NCI-H187 (cell line): ENCODE data around the gene ZNF547.
A peak's percentile ranks its signal among the peaks of the same experiment; 100 is the strongest.
"Not testable (repeated sequence)": the region's sequence is repeated elsewhere in the genome, so short reads cannot be mapped to it uniquely, and the experiment has no call there.

Experiments used
- DNase-seq, 2 experiments: peaks; one replicate each; lab custom pipeline; 2025; lab: John Stamatoyannopoulos, UW

ZNF547 gene

DNA sequence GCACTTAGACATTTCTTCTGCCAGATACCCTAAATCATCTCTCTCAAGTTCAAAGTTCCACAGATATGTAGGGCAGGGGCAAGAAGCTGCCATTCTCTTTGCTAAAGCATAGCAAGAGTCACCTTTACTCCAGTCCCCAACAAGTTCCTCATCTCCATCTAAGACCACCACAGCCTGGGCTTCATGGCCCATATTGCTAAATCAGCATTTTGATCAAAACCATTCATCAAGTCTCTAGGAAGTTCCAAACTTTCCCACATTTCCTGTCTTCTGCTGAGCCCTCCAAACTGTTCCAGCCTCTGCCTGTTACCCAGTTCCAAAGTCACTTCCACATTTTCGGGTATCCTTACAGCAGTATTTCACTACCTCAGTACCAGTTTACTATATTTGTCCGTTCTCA lies 11.3 kb downstream of the ZNF547 start:
- not testable (repeated sequence) for DNase-seq

DNA sequence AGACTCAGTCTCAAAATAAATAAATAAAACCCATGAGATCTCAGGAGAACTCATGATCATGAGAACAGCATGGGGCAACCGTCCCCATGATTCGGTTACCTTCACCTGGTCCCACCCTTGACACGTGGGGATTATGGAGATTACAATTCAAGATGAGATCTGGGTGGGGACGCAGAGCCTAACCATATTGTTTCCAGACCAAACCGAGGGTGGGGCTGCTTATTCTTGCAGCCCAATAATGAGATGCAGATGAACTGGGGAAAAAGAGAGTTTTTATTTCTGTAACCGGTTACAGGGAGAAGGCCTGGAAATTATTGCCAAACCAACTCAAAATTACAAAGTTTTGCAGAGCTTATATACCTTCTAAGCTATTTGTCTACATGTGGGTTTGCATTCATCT lies 12.8 kb downstream of the ZNF547 start:
- DNase-seq, result no peak

DNA sequence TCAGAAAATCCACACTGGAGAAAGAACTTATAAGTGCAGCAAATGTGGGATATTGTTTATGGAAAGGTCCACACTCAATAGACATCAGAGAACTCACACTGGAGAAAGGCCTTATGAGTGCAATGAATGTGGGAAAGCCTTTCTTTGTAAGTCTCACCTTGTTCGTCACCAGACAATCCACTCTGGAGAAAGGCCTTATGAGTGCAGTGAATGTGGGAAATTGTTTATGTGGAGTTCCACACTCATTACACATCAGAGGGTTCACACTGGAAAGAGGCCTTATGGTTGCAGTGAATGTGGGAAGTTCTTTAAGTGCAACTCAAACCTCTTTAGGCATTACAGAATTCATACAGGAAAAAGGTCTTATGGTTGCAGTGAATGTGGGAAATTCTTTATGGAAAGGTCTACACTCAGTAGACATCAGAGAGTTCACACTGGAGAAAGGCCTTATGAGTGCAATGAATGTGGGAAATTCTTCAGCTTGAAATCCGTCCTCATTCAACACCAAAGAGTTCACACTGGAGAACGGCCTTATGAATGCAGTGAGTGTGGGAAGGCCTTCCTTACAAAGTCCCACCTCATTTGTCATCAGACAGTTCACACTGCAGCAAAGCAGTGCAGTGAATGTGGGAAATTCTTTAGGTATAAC lies 14.3 kb downstream of the ZNF547 start:
- no peak for DNase-seq

DNA sequence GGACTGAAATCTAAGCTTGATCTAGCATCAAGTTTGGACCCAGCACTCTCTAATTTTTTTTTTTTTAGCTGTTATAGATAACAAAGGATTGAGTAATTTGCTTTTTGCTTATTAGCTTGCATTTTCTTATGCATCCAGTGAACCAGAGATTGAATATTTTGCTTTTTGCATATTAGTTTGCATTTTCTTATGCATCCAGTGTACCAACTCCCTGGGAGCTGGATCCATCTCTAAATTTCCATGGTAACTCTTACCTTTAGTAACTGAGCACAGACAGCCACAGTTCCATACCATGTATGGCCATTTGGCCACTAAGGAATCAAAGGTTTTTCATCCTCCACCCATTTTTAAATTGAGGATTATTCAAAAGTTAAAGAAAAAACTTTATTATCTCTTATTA lies 17.6 kb downstream of the ZNF547 start:
- no peak for DNase-seq

GRCh38 chr19:57382806-57383488 lies 19.6 kb downstream of the ZNF547 start:
- DNase-seq, result no peak

DNA sequence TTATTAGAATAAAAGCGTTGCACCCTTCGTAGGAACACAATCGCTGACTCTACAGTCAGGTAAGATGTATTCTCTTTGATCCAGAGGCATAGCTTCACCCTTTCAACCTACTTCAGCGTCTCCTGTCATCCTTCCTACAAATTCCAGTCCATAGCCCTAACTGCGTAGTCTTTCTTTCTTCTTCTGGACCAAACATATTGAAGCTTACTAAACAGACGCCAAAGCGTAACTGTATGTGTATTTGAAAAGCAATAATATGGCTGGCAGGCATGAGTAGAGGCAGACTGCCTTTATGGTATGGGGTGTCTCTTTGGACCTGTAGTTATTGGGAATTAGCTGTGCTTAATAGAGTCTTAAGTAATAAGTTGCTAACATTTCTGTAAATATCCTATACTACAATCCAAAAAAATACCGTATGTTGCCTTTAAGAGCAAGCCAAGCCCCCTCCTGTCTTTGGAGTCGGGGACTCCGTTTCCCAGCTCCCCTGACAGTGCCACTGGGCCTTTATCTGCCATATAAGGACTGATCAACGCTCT lies 25.9 kb downstream of the ZNF547 start:
- DNase-seq, result no peak

DNA sequence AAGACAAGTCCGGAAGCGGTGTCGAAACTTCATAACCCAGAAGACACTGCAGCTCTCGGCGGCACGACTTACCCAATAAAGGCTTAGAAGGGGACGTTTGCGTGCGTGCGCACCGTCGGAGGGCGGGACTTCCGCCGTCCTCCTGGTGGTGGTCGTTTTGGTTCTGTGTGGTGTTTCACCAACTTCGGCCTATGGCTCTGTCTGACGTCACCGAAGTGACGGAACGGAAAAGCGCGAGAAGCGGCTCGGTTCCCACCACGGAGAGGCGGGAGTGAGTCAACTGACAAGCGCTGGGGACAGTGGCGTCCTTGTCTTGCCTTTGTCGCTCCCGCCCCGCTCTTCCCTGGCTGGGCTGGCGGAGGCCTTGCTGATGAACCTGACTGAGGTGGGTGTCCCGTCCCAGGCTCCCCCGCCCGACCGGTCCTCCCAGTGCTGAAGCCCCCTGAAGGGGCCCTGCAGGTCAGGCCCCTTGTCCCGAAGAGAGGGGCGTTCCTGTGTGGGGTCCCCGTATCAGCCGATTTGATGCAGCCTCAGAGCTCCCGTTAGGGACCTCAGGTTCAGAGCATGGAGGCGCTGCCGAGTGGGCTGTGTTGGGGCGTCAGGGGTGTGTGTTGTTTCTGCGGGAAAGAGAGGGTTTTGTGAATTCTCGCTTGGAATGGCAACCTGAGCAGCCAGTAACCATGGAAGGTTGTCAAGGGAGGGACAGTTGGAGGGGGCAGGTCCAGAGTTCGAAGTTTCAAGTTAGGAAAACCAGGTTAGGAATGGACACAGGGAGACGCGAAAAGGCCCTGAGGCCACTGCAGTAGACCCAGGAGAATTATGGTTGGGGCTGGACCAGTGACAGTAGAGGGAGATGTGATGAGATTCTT lies 26.6 kb downstream of the ZNF547 start, which contains the start of gene ZNF548:
Gene ZNF548 (plus strand): TSS at position 125 of the 869 bp plus-strand sequence. CDS start 246 bp downstream, at position 371.
- peak; percentile 92 for DNase-seq

GRCh38 chr19:57395710-57396109 lies 32.4 kb downstream of the ZNF547 start:
- DNase-seq, result no peak

DNA sequence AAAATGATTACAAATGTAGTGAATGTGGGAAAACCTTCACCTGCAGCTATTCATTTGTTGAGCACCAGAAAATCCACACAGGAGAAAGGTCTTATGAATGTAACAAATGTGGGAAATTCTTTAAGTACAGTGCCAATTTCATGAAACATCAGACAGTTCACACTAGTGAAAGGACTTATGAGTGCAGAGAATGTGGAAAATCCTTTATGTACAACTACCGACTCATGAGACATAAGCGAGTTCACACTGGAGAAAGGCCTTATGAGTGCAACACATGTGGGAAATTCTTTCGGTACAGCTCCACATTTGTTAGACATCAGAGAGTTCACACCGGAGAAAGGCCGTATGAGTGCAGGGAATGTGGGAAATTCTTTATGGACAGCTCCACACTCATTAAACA lies 35.5 kb downstream of the ZNF547 start:
- DNase-seq, result no peak

DNA sequence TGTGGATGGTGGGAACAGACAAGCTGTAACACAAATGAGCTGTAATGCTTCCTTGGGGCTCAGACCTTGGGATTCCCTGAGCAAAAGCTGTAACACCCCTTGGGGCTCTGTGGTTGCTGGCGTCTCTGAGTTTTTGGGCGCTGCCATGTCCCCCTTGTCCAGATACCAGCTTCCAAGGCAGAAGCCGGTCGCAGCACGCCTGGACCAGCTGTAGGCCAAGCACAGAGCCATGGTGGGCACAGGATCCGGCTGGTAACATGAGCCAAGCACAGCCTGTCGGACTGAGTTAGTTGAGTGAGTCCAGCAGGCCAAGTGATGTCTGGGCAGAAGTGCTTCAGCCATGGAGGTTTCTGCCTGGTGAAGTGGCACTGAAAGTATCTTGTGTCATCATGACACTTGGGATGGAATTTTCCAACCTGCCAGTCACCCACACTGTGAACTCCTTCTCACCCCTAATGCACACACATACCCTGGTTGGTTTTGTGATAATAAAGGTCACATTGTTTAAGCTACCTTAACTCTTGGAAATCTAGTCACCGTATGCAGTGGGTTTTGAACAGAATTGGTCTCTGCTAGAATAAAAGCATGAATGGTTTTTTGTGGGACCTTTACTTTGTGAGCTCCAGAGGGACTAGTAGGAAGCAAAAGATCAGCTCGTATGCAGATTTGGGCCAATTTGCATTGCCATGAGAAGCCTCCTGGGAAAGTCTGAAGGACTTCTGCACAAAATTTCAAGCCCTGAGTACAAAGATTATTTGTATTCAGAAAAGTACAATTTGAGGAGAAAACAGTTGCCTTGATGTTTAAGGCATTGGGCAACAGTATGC lies 40.6 kb downstream of the ZNF547 start:
- DNase-seq, result no peak

GRCh38 chr19:57406516-57407123 lies 43.3 kb downstream of the ZNF547 start:
- DNase-seq, result peak in 1 of 2 experiments; percentile 30

GRCh38 chr19:57410877-57411671 lies 47.7 kb downstream of the ZNF547 start, which contains the start of gene ZNF17:
Gene ZNF17 (plus strand): TSS chr19:57411161. CDS start chr19:57413616, 2,455 bp downstream.
- DNase-seq, result peak; percentile 65 to 89

- DNase-seq, result no peak
Observed at GRCh38 chr19:57419439-57419838, 56.1 kb downstream of the ZNF547 start.

GRCh38 chr19:57421037-57421436 lies 57.7 kb downstream of the ZNF547 start:
- DNase-seq, result no peak
